ENCODE measurements around the gene HTD2. TPM values are rescaled to one million over a fixed set of nuclear protein-coding genes. Genes with fewer than 3 reads are reported as not detected.

The HTD2 gene
- total RNA-seq, 1 experiment from 2014 or later: 13.5 TPM

DNA sequence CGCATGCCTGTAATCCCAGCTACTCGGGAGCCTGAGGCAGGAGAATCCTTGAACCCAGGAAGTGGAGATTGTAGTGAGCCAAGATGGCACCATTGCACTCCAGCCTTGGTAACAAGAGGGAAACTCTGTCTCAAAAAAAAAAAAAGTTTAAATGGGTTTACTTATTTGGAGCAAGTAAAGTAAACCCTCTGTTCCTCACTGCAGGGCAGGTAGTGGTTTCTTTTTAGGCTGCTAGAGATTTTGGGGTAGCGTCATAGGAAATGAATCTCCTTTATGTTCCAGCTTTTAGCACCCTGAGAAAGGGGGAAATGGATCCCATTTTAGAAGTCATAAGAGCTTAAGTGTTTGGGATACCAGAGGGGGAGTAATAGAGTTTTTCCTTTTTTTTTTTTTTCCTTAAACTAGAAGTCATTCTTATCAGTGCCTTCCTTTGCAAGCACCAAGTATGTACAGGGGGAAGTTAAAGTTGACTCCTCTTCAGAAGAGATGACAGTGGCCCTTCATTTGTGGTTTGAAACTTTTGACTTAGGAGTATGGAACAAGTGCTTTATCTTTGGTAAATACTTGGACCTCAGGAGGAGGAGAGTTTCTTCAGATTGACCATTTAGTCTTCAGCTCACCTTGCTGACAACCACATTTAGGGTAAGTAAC, 34.4 kb downstream of the HTD2 start:
- H2AFZ ChIP-seq (ENCODE audit: low read depth, low read length, poor library complexity, severe bottlenecking): no peak overlapping the region
- no peaks in the 10 kb centered on the region for H3K9me3 ChIP-seq (ENCODE audit: control insufficient read depth in 1 of 2, insufficient read depth in 1 of 2, low read depth in 1 of 2, low read length in 2 of 2)
- no peaks in the 10 kb centered on the region for H3K27me3 ChIP-seq (ENCODE audit: insufficient read depth, low read length)
- ChIA-PET CTCF (no interaction called here), RAD21 (ENCODE audit: low non-redundant PET in 1 of 2, low total read pairs in 2 of 2, uncharacterized antibody in 2 of 2, unreplicated experiment in 2 of 2) (no interaction called here), POLR2A (no interaction called here)
- H3K4me3 ChIP-seq (replicated peaks in 1 of 2; ENCODE audit: low read depth in 1 of 2, low read length in 2 of 2): no peak overlapping the region
- no peak for ATAC-seq
- no peaks in the 10 kb centered on the region for H3K79me2 ChIP-seq (ENCODE audit: insufficient read depth, low read length)
- no peaks in the 10 kb centered on the region for H4K20me1 ChIP-seq (ENCODE audit: insufficient read depth)
- no peak for DNase-seq (ENCODE audit: low read depth, low spot score)
- H3K4me1 ChIP-seq (ENCODE audit: control insufficient read depth in 1 of 2, insufficient read depth in 2 of 2, low read length in 2 of 2): peaks cover 0 to 3% of the 10 kb centered on the region in 2 experiments; a peak in 2 of 4 replicates
- no peak overlapping the region for H3K27ac ChIP-seq (ENCODE audit: low read depth, low read length)
- H3K4me2 ChIP-seq (ENCODE audit: low read length): no peak overlapping the region
- no peaks in the 10 kb centered on the region for H3K36me3 ChIP-seq (ENCODE audit: control insufficient read depth in 1 of 2, insufficient read depth in 2 of 2, low read length in 2 of 2)
- H3K9me2 ChIP-seq (ENCODE audit: insufficient read depth): no peaks in the 10 kb centered on the region
- H3K9ac ChIP-seq (ENCODE audit: low read length): no peak overlapping the region
- no peak for TF ChIP-seq RAD21 (IDR thresholded peaks at IDR 0.05; ENCODE audit: low read depth)
- TF ChIP-seq FOSL1 (IDR thresholded peaks at IDR 0.05; ENCODE audit: low read depth): no peak
- TF ChIP-seq, protein P1, sequence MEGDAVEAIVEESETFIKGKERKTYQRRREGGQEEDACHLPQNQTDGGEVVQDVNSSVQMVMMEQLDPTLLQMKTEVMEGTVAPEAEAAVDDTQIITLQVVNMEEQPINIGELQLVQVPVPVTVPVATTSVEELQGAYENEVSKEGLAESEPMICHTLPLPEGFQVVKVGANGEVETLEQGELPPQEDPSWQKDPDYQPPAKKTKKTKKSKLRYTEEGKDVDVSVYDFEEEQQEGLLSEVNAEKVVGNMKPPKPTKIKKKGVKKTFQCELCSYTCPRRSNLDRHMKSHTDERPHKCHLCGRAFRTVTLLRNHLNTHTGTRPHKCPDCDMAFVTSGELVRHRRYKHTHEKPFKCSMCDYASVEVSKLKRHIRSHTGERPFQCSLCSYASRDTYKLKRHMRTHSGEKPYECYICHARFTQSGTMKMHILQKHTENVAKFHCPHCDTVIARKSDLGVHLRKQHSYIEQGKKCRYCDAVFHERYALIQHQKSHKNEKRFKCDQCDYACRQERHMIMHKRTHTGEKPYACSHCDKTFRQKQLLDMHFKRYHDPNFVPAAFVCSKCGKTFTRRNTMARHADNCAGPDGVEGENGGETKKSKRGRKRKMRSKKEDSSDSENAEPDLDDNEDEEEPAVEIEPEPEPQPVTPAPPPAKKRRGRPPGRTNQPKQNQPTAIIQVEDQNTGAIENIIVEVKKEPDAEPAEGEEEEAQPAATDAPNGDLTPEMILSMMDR (IDR thresholded peaks at IDR 0.05 in 2 of 3, conservative IDR thresholded peaks at IDR 0.05 in 1 of 3; ENCODE audit: borderline replicate concordance in 1 of 3, insufficient read depth in 1 of 3, low read depth in 2 of 3, low read length in 2 of 3): no peak
- no peak for TF ChIP-seq POLR2A (IDR thresholded peaks at IDR 0.05; ENCODE audit: borderline replicate concordance, extremely low read depth, insufficient read depth, insufficient read length)
- no peak for TF ChIP-seq TCF7L2 (IDR thresholded peaks at IDR 0.05; ENCODE audit: borderline replicate concordance, extremely low read depth, insufficient read depth, insufficient read length)
- no peak for TF ChIP-seq SRF (IDR thresholded peaks at IDR 0.05; ENCODE audit: low read depth)
- TF ChIP-seq EGR1 (IDR thresholded peaks at IDR 0.05; ENCODE audit: low read depth): no peak
- TF ChIP-seq, protein P2, sequence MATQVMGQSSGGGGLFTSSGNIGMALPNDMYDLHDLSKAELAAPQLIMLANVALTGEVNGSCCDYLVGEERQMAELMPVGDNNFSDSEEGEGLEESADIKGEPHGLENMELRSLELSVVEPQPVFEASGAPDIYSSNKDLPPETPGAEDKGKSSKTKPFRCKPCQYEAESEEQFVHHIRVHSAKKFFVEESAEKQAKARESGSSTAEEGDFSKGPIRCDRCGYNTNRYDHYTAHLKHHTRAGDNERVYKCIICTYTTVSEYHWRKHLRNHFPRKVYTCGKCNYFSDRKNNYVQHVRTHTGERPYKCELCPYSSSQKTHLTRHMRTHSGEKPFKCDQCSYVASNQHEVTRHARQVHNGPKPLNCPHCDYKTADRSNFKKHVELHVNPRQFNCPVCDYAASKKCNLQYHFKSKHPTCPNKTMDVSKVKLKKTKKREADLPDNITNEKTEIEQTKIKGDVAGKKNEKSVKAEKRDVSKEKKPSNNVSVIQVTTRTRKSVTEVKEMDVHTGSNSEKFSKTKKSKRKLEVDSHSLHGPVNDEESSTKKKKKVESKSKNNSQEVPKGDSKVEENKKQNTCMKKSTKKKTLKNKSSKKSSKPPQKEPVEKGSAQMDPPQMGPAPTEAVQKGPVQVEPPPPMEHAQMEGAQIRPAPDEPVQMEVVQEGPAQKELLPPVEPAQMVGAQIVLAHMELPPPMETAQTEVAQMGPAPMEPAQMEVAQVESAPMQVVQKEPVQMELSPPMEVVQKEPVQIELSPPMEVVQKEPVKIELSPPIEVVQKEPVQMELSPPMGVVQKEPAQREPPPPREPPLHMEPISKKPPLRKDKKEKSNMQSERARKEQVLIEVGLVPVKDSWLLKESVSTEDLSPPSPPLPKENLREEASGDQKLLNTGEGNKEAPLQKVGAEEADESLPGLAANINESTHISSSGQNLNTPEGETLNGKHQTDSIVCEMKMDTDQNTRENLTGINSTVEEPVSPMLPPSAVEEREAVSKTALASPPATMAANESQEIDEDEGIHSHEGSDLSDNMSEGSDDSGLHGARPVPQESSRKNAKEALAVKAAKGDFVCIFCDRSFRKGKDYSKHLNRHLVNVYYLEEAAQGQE (IDR thresholded peaks at IDR 0.05; ENCODE audit: low read depth): no peak
- no peak for TF ChIP-seq JUND (IDR thresholded peaks at IDR 0.05)
- TF ChIP-seq, protein P3, sequence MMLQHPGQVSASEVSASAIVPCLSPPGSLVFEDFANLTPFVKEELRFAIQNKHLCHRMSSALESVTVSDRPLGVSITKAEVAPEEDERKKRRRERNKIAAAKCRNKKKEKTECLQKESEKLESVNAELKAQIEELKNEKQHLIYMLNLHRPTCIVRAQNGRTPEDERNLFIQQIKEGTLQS (IDR thresholded peaks at IDR 0.05): no peak
- intact Hi-C loops (cut with micrococcal nuclease): no loop called here
- BruUV-seq (replicated peaks): no TSS peak
